Sigmoid colon (tissue), 7 donors: ENCODE results near the gene HOXC5. TPM values are rescaled to one million over a fixed set of nuclear protein-coding genes. Genes with fewer than 3 reads are reported as not detected.

Experiments used
- DNase-seq: peaks from one replicate; pipeline ENCODE4 v3.0.0-alpha.2; 2019
- H3K27ac ChIP-seq, 4 donors: fragments of 200-600 bp; sonication (generic); one replicate each; pipeline ENCODE4 v1.5.1; 2016 to 2019; ENCODE audit warnings: mild to moderate bottlenecking in 1 of 4
- H3K27me3 ChIP-seq, 3 donors: fragments of 200-600 bp; sonication (generic); one replicate each; pipeline ENCODE4 v1.5.1; 2019; ENCODE audit warnings: mild to moderate bottlenecking in 1 of 3
- H3K36me3 ChIP-seq, 4 donors: fragments of 200-600 bp; sonication (generic); one replicate each; pipeline ENCODE4 v1.5.1; 2016 to 2019
- H3K4me1 ChIP-seq, 4 donors: fragments of 200-600 bp; sonication (generic); one replicate each; pipeline ENCODE4 v1.5.1; 2017 to 2019
- H3K4me3 ChIP-seq, 4 donors: fragments of 200-600 bp; sonication (generic); one replicate each; pipeline ENCODE4 v1.5.1; 2017 to 2019; ENCODE audit warnings: mild to moderate bottlenecking in 2 of 4, moderate library complexity in 1 of 4
- H3K9me3 ChIP-seq, 4 donors: fragments of 200-600 bp in 3 of 4; sonication (generic) in 3 of 4; one replicate each; pipeline versions ENCODE4 v1.5.1 to v1.6.1; 2013 to 2019
- CTCF ChIP-seq, 4 experiments: fragments of 450-650 bp in 3 of 4; fragments of 200-600 bp in 1 of 4; IDR thresholded peaks; one replicate each; pipeline ENCODE4 v1.5.1; 2016 to 2019; ENCODE audit warnings: antibody characterized with exemption in 4 of 4, mild to moderate bottlenecking in 3 of 4, moderate library complexity in 2 of 4
- EP300 ChIP-seq, 4 donors: sonication (generic); formaldehyde crosslinking; IDR thresholded peaks; one replicate each; pipeline ENCODE4 v1.6.1; 2017; ENCODE audit warnings: antibody characterized with exemption in 4 of 4
- POLR2A ChIP-seq, 2 donors: fragments of 450-650 bp; IDR thresholded peaks; one replicate each; pipeline ENCODE4 v1.6.1; 2016; ENCODE audit warnings: antibody characterized with exemption in 2 of 2, mild to moderate bottlenecking in 2 of 2, moderate library complexity in 2 of 2
- POLR2AphosphoS5 ChIP-seq, 4 donors: sonication (generic); formaldehyde crosslinking; IDR thresholded peaks; one replicate each; pipeline ENCODE4 v1.6.1; 2017; ENCODE audit warnings: antibody characterized with exemption in 4 of 4
- WGBS, 2 donors: extraction: QIAGEN DNeasy Blood & Tissue Kit; methylation state at CpG; one replicate each; pipeline ENCODE4 v1.1.7; 2013; 5-methylcytosine and 5-hydroxymethylcytosine counted together
- intact Hi-C: fragments of 100-400 bp; cut with DNase I; formaldehyde crosslinking; loops from one replicate; pipeline ENCODE4 v1.15.1; 2023
- polyA plus RNA-seq, 3 donors: library from polyadenylated mRNA; stranded (reverse); fragments of 200-250 nt; gene quantifications; one replicate each; pipeline ENCODE4 v1.2.3, GENCODE V29; 2013
- total RNA-seq, 4 donors: library from RNA; depleted of rRNA; stranded (reverse); fragments of >200 nt; gene quantifications; one replicate each; pipeline ENCODE4 v1.1.0, GENCODE V29; 2016
- donor health status: healthy with polysubstance abuse.
- donor health status: Bipolar disorder and iron deficiency.
- donor health status: healthy.

Gene HOXC5
- total and polyA plus RNA-seq, 7 donors, result 0.03 to 1.4 TPM; not detected in 5

DNA sequence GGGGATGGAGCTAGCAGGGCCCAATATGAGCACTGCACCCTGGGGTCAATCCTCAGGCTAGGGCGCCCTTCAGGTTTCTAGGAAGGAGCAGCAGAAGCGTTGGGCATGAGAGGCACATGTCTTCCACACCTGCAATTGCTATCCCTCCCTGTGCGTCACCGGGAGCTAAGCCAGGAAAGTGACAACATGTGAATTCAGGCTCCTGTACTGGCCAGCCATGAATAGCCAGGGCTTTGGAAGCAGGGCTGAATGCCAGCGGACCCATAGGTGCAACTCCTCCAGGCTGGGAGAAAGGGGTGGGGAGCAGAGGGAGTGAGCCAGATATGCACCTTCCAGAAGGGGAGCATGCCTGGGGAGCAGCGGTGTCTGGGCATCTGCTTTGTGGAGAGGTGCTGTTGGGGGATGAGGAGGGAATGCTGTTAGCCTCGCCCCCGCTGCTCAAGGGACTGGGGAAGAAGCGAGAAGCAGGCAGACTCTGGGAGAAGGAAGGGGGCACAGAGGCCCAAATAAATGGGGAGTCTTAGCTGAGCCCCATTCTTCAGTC, 6.1 kb downstream of the HOXC5 start:
- peak overlapping the region in 1 of 4 donors; percentile 34 for H3K27ac ChIP-seq
- H3K4me3 ChIP-seq, result no peak overlapping the region
- TF ChIP-seq POLR2A (IDR thresholded peaks at IDR 0.05) (no peak), CTCF (IDR thresholded peaks at IDR 0.05) (no peak), EP300 (IDR thresholded peaks at IDR 0.05) (no peak), POLR2AphosphoS5 (IDR thresholded peaks at IDR 0.05) (no peak)
- no peaks in the 10 kb centered on the region for H3K36me3 ChIP-seq
- intact Hi-C loops, result no loop called here
- H3K4me1 ChIP-seq, result peaks cover 0 to 8% (median 5%) of the 10 kb centered on the region in 4 donors
- WGBS, 2 donors, result 36 to 45% methylated on average over 9 of the region's 9 CpGs
- no peak for DNase-seq
- H3K9me3 ChIP-seq, result no peaks in the 10 kb centered on the region
- peaks cover 19 to 99% (median 95%) of the 10 kb centered on the region in 3 donors for H3K27me3 ChIP-seq

- TF ChIP-seq POLR2AphosphoS5 (IDR thresholded peaks at IDR 0.05) (no peak), EP300 (IDR thresholded peaks at IDR 0.05) (no peak), POLR2A (IDR thresholded peaks at IDR 0.05) (no peak), CTCF (IDR thresholded peaks at IDR 0.05) (no peak)
- Histone ChIP-seq H3K4me1 (peaks cover 0 to 2% (median 0%) of the 10 kb centered on the region in 4 donors), H3K27ac (peak overlapping the region in 1 of 4 donors; percentile 17), H3K9me3 (no peaks in the 10 kb centered on the region), H3K27me3 (peaks cover 18 to 99% (median 95%) of the 10 kb centered on the region in 3 donors), H3K4me3 (no peak overlapping the region), H3K36me3 (no peaks in the 10 kb centered on the region)
- intact Hi-C loops, result no loop called here
- WGBS, 2 donors, result 14 to 21% methylated on average over 16 of the region's 16 CpGs
- DNase-seq, result no peak
Observed at GRCh38 chr12:54039417-54040147, 6.7 kb downstream of the HOXC5 start.

GRCh38 chr12:54040148-54040494, 7.3 kb downstream of the HOXC5 start:
- Histone ChIP-seq H3K4me1 (no peaks in the 10 kb centered on the region), H3K36me3 (no peaks in the 10 kb centered on the region), H3K27ac (peak overlapping the region in 1 of 4 donors; percentile 17), H3K4me3 (no peak overlapping the region), H3K9me3 (no peaks in the 10 kb centered on the region), H3K27me3 (peaks cover 16 to 99% (median 95%) of the 10 kb centered on the region in 3 donors)
- intact Hi-C loops, result no loop called here
- TF ChIP-seq CTCF (IDR thresholded peaks at IDR 0.05), result no peak
- TF ChIP-seq POLR2AphosphoS5 (IDR thresholded peaks at IDR 0.05), result no peak
- no peak for TF ChIP-seq EP300 (IDR thresholded peaks at IDR 0.05)
- 38 to 48% methylated on average over 4 of the region's 4 CpGs for WGBS, 2 donors
- DNase-seq, result no peak

DNA sequence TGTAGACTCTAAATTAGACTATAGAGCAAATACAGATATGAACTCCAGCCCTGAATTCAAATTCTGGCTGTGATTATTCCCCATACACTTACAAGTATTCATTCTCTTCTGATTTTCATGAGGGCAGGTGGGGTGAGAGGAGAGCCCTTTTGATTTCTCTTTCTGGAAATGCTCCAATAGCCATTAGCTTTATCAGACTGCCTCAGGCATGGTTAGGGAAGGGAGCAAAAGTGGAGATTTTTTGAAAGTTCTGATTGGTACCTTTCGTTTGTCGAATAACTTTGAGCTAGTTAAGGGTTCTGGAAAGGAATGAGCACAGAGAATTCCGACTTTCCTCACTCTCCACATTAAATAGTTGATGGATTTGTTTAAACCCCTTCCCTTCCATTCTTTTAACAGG, 7.8 kb downstream of the HOXC5 start:
- H3K4me1 ChIP-seq, result no peaks in the 10 kb centered on the region
- DNase-seq, result no peak
- TF ChIP-seq POLR2A (IDR thresholded peaks at IDR 0.05) (no peak), POLR2AphosphoS5 (IDR thresholded peaks at IDR 0.05) (no peak), EP300 (IDR thresholded peaks at IDR 0.05) (no peak), CTCF (IDR thresholded peaks at IDR 0.05) (no peak)
- H3K27ac ChIP-seq, result no peak overlapping the region
- H3K36me3 ChIP-seq, result no peaks in the 10 kb centered on the region
- peaks cover 16 to 99% (median 93%) of the 10 kb centered on the region in 3 donors for H3K27me3 ChIP-seq
- 71 to 74% methylated on average over 3 of the region's 3 CpGs for WGBS, 2 donors
- intact Hi-C loops, result no loop called here
- H3K4me3 ChIP-seq, result no peak overlapping the region
- no peaks in the 10 kb centered on the region for H3K9me3 ChIP-seq
